A673 (cell line): ENCODE data around the gene CCDC174.

Source experiments
- EZH2 ChIP-seq: fragments of 200-600 bp; sonication (generic); IDR thresholded peaks from 2 replicates; pipeline ENCODE4 v1.6.1; 2017; ENCODE audit warnings: borderline replicate concordance, low read depth, mild to moderate bottlenecking, mixed read lengths, antibody characterized with exemption, low read length; ENCODE audit not compliant: poor library complexity, severe bottlenecking
- TF ChIP-seq, protein P1 (sequence below): fragments of 300-800, 200-600 bp; sonication (generic); conservative IDR thresholded peaks from 2 replicates; pipeline ENCODE4 v1.5.1; 2017; ENCODE audit warnings: low read depth, mild to moderate bottlenecking, antibody characterized with exemption, low read length, moderate library complexity, mixed read lengths

DNA sequence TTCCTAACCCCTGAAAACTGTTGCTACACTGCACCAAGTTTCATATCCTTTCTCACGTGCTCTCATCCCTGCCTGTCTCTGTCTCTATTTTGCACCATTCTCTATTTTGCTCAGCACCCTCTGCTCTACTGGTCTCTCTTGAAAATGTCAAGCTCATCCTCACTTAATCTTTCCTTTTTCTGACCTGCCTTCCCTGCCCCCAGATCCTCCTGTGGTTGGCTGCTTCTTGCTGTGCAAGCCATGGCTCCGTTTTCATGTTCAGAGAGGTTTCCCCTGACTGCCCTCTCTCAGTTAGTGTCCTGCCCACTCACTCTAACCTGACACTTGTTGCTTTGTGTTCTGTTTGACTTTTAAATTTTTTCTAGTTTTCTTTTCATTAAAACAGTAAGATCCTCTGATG is 6.0 kb downstream of the CCDC174 start:
- no peak for TF ChIP-seq EZH2
- TF ChIP-seq, protein P1, sequence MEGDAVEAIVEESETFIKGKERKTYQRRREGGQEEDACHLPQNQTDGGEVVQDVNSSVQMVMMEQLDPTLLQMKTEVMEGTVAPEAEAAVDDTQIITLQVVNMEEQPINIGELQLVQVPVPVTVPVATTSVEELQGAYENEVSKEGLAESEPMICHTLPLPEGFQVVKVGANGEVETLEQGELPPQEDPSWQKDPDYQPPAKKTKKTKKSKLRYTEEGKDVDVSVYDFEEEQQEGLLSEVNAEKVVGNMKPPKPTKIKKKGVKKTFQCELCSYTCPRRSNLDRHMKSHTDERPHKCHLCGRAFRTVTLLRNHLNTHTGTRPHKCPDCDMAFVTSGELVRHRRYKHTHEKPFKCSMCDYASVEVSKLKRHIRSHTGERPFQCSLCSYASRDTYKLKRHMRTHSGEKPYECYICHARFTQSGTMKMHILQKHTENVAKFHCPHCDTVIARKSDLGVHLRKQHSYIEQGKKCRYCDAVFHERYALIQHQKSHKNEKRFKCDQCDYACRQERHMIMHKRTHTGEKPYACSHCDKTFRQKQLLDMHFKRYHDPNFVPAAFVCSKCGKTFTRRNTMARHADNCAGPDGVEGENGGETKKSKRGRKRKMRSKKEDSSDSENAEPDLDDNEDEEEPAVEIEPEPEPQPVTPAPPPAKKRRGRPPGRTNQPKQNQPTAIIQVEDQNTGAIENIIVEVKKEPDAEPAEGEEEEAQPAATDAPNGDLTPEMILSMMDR, result no peak
